ENCODE measurements around the gene ABCA13. TPM values are rescaled to one million over a fixed set of nuclear protein-coding genes. Genes with fewer than 3 reads are reported as not detected.

The ABCA13 gene
- total RNA-seq, 1 experiment from 2014 or later = not detected

DNA sequence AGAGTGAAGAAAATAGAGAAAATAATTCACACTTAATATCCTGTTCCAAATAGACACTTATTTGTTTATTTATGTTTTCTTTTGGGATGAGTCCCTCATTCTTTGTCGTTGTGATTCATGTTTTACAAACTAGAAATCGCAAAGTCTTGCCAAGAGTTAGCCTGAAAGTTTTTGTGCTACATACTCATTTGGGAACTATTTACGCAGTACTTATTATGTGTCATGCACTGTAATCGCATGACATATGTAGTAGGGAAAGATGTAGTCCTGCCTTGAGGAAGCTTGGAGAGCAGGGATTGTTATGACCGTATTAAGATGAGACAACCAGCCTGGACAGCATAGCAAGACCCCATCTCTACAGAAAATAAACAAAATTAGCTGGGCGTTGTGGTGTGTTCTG, 189.3 kb downstream of the ABCA13 start (continued):
- TF ChIP-seq EGR1 (IDR thresholded peaks at IDR 0.05; ENCODE audit: low read depth) = no peak

DNA sequence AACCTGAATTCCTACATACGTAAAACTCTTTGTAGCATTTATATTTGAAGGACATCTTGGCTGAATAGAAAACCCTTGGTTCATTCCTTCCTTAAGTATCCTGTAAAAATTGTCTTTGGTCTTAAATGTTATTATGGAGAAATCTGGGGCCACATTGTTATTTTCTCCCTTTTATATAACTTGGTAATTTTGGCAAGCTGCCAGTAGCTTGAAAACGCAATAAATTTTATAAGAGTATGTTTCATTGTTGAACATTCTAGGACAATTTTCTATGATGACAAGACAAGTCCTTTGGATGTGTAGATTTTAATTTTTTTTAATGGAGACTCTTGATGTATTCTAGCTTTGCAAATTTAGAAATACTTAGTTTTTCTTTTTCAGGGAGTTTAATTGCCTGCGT, 191.9 kb downstream of the ABCA13 start:
- Histone ChIP-seq H3K9ac (ENCODE audit: low read length) (no peak overlapping the region), H3K27me3 (ENCODE audit: insufficient read depth, low read length) (no peaks in the 10 kb centered on the region), H3K4me2 (ENCODE audit: low read length) (no peak overlapping the region), H3K9me3 (ENCODE audit: control insufficient read depth in 1 of 2, insufficient read depth in 1 of 2, low read depth in 1 of 2, low read length in 2 of 2) (peaks cover 0 to 4% of the 10 kb centered on the region in 2 experiments; a peak in 1 of 4 replicates), H3K4me3 (replicated peaks in 1 of 2; ENCODE audit: low read depth in 1 of 2, low read length in 2 of 2) (no peak overlapping the region), H3K27ac (ENCODE audit: low read depth, low read length) (no peak overlapping the region), H3K36me3 (ENCODE audit: control insufficient read depth in 1 of 2, insufficient read depth in 2 of 2, low read length in 2 of 2) (no peaks in the 10 kb centered on the region), H3K4me1 (ENCODE audit: control insufficient read depth in 1 of 2, insufficient read depth in 2 of 2, low read length in 2 of 2) (no peaks in the 10 kb centered on the region), H3K9me2 (ENCODE audit: insufficient read depth) (no peaks in the 10 kb centered on the region), H4K20me1 (ENCODE audit: insufficient read depth) (no peaks in the 10 kb centered on the region), H3K79me2 (ENCODE audit: insufficient read depth, low read length) (no peaks in the 10 kb centered on the region), H2AFZ (ENCODE audit: low read depth, low read length, poor library complexity, severe bottlenecking) (no peak overlapping the region)
- ChIA-PET POLR2A (no interaction called here), CTCF (no interaction called here), RAD21 (ENCODE audit: low non-redundant PET in 1 of 2, low total read pairs in 2 of 2, uncharacterized antibody in 2 of 2, unreplicated experiment in 2 of 2) (no interaction called here)
- DNase-seq (ENCODE audit: low read depth, low spot score) = no peak
- no peak for TF ChIP-seq POLR2A (IDR thresholded peaks at IDR 0.05; ENCODE audit: borderline replicate concordance, extremely low read depth, insufficient read depth, insufficient read length)
- TF ChIP-seq CTCF (IDR thresholded peaks at IDR 0.05 in 2 of 3, conservative IDR thresholded peaks at IDR 0.05 in 1 of 3; ENCODE audit: borderline replicate concordance in 1 of 3, insufficient read depth in 1 of 3, low read depth in 2 of 3, low read length in 2 of 3) = no peak
- no peak for TF ChIP-seq SP1 (IDR thresholded peaks at IDR 0.05; ENCODE audit: low read depth)
- no peak for TF ChIP-seq JUND (IDR thresholded peaks at IDR 0.05)
- no peak for TF ChIP-seq REST (IDR thresholded peaks at IDR 0.05; ENCODE audit: low read depth)
- TF ChIP-seq ZNF274 (IDR thresholded peaks at IDR 0.05; ENCODE audit: low read depth, low read length) = no peak
- TF ChIP-seq, protein P1, sequence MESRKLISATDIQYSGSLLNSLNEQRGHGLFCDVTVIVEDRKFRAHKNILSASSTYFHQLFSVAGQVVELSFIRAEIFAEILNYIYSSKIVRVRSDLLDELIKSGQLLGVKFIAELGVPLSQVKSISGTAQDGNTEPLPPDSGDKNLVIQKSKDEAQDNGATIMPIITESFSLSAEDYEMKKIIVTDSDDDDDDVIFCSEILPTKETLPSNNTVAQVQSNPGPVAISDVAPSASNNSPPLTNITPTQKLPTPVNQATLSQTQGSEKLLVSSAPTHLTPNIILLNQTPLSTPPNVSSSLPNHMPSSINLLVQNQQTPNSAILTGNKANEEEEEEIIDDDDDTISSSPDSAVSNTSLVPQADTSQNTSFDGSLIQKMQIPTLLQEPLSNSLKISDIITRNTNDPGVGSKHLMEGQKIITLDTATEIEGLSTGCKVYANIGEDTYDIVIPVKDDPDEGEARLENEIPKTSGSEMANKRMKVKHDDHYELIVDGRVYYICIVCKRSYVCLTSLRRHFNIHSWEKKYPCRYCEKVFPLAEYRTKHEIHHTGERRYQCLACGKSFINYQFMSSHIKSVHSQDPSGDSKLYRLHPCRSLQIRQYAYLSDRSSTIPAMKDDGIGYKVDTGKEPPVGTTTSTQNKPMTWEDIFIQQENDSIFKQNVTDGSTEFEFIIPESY (IDR thresholded peaks at IDR 0.05; ENCODE audit: extremely low read depth, insufficient replicate concordance, low read length) = no peak
- TF ChIP-seq ATF3 (IDR thresholded peaks at IDR 0.05) = no peak
- no peak for TF ChIP-seq RAD21 (IDR thresholded peaks at IDR 0.05; ENCODE audit: low read depth)
- TF ChIP-seq SIN3A (IDR thresholded peaks at IDR 0.05; ENCODE audit: low read depth) = no peak
- no peak for TF ChIP-seq EGR1 (IDR thresholded peaks at IDR 0.05; ENCODE audit: low read depth)
- no peak for TF ChIP-seq EZH2phosphoT487 (IDR thresholded peaks at IDR 0.05; ENCODE audit: borderline replicate concordance)
- BruUV-seq (replicated peaks) = no TSS peak
- no peak for ATAC-seq
- intact Hi-C loops (cut with micrococcal nuclease) = no loop called here
